ENCODE results near the gene CRYAB.

The CRYAB gene

DNA sequence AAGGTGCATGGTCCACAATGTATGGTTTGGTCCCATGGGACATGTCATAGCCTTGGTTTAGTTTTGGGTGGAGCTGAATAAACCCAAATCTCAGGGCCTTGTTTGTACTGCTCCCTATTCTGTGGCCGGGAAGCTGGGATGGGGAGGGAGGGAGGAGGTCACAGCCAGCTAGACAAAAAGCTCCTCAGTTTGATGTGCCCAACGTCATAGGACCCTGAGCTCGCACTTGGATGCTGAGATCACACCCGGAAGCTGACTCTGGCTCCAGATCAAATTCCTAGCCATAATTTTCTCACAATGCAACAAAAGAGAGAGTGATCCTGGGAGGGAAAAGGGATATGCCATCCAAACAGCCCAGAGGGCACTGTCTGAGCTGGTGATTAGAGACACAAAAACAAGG lies 2.4 kb upstream of the CRYAB start:
- TF ChIP-seq, protein P1, sequence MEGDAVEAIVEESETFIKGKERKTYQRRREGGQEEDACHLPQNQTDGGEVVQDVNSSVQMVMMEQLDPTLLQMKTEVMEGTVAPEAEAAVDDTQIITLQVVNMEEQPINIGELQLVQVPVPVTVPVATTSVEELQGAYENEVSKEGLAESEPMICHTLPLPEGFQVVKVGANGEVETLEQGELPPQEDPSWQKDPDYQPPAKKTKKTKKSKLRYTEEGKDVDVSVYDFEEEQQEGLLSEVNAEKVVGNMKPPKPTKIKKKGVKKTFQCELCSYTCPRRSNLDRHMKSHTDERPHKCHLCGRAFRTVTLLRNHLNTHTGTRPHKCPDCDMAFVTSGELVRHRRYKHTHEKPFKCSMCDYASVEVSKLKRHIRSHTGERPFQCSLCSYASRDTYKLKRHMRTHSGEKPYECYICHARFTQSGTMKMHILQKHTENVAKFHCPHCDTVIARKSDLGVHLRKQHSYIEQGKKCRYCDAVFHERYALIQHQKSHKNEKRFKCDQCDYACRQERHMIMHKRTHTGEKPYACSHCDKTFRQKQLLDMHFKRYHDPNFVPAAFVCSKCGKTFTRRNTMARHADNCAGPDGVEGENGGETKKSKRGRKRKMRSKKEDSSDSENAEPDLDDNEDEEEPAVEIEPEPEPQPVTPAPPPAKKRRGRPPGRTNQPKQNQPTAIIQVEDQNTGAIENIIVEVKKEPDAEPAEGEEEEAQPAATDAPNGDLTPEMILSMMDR (IDR thresholded peaks at IDR 0.05; ENCODE audit: extremely low read depth, missing control alignments), result no peak
- no peak for DNase-seq (ENCODE audit: low spot score)

- no peak for DNase-seq (ENCODE audit: low spot score)
- TF ChIP-seq, protein P1 (IDR thresholded peaks at IDR 0.05; ENCODE audit: extremely low read depth, missing control alignments), result no peak
Measured at GRCh38 chr11:111913031-111913861, 1.7 kb upstream of the CRYAB start.

DNA sequence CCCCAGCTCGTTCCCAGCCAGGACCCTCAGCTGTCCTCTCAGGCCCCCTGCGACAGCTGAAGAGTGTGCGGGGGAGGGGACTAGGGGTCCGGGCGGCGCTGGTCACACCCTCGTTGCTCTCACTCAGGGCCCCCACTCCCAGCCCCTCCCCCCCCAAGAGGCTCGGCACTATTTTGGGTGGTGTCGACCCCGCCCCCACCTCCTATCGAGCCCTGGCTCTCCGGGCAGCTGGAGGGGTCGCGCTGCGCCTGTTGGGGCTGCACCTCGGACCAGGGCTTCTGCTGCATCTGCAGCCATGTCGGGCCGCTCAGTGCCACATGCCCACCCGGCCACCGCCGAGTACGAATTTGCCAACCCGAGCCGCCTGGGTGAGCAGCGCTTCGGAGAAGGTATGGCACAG lies 965 bp upstream of the CRYAB start, which contains the start of gene HSPB2:
Gene HSPB2 (plus strand): TSS at position 200 of the 400 bp plus-strand sequence. CDS start 96 bp downstream, at position 296.
- TF ChIP-seq, protein P1 (IDR thresholded peaks at IDR 0.05; ENCODE audit: extremely low read depth, missing control alignments), result no peak
- no peak for DNase-seq (ENCODE audit: low spot score)

- TF ChIP-seq, protein P1 (IDR thresholded peaks at IDR 0.05; ENCODE audit: extremely low read depth, missing control alignments), result no peak
- no peak for DNase-seq (ENCODE audit: low spot score)
Measured at GRCh38 chr11:111910676-111911562, 651 bp downstream of the CRYAB start.

DNA sequence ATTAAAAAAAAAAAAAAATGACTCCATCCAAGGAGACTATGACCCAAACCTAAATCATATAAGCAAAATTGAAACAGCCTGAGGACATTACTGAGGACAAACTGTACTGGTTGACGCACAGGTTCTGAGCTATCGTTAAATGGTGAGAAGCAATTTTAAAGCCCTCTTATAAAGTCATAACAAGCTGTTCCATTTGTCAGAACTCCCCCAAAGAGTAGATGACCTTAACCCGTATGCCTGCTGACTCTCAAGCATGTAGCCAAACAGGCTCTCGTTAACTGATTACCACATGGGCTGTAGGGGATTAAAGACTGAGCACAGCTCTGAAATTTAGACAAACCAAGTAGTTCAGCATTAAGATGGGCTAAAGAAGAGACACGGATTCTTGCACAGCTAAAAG lies 2.2 kb downstream of the CRYAB start:
- no peak for DNase-seq (ENCODE audit: low spot score)
- TF ChIP-seq, protein P1 (IDR thresholded peaks at IDR 0.05; ENCODE audit: extremely low read depth, missing control alignments), result no peak

GRCh38 chr11:111908639-111909305 lies 2.8 kb downstream of the CRYAB start:
- DNase-seq (ENCODE audit: low spot score), result no peak
- TF ChIP-seq, protein P1 (IDR thresholded peaks at IDR 0.05; ENCODE audit: extremely low read depth, missing control alignments), result no peak
